ENCODE measurements around the gene WWOX.

DNA sequence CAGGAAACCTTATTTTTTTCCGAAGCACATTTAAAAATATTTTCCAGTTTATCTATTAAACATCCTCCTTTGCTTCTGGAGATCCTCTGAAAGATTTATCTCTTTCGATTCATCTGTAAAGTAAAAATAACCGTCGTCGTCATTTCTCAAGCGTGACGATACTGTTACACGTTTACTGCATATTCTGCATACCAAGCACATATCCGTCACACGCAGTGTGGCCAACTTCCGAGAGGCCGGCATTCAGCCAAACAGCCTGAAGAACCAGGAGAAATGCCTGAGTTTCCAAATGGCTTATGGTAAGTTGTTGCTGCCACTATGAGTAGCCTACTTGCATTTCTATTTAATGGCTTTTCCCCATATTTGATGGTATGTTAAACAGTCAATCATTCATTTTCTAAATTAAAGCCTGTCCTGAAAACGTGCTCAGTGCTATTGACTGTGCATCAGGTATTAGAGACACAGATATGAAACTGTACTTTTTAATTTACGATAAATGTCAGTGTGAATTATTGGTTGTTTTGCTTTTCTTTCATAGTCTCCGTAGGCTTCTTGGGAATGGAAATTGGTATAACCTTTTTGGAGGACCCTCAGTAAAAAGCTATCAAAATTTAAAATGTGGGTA lies 275.7 kb downstream of the WWOX start:
- TF ChIP-seq POLR2A (IDR thresholded peaks at IDR 0.05; ENCODE audit: low read depth, low read length) (no peak), POLR2AphosphoS5 (IDR thresholded peaks at IDR 0.05; ENCODE audit: low read depth, low read length) (no peak), PAX5 (IDR thresholded peaks at IDR 0.05; ENCODE audit: insufficient read depth, low read length, severe bottlenecking) (no peak)

All from GM12891 (cell line).